OCI-LY3 (cell line): ENCODE data around the gene OSBPL7.

ENCODE experiments used
- EZH2phosphoT487 ChIP-seq: fragments of 200-600 bp; shearing (Covaris generic); IDR thresholded peaks from 2 replicates; pipeline ENCODE4 v1.6.1; 2018; ENCODE audit warnings: antibody characterized with exemption, mixed run types, low read depth
- TF ChIP-seq, protein P1 (sequence below): fragments of 200-600, 300-600 bp; sonication (generic); IDR thresholded peaks from 2 replicates; pipeline ENCODE4 v1.5.1; 2014; ENCODE audit warnings: antibody characterized with exemption, low read length, low read depth

DNA sequence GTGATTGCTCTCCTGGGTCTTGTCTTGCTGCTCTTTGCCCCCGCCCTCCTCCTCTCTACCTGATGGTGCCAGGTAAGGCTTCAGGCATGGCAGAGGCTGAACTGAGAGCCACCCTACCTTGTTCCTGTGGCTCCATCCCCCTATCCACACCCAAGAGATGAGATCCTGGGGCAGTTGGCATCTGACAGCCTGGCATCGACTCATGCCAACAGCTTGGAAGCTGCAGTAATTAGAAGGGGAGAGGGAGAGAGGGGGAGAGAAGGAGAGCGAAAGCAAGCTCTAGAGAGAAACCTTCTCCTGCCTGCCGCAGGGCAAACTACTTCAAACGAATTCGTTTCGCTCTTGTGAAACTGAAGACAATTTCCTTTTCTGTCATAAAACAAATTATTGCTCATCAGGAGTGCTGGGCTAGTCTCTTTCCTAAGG lies 43.2 kb upstream of the OSBPL7 start:
- TF ChIP-seq, protein P1, sequence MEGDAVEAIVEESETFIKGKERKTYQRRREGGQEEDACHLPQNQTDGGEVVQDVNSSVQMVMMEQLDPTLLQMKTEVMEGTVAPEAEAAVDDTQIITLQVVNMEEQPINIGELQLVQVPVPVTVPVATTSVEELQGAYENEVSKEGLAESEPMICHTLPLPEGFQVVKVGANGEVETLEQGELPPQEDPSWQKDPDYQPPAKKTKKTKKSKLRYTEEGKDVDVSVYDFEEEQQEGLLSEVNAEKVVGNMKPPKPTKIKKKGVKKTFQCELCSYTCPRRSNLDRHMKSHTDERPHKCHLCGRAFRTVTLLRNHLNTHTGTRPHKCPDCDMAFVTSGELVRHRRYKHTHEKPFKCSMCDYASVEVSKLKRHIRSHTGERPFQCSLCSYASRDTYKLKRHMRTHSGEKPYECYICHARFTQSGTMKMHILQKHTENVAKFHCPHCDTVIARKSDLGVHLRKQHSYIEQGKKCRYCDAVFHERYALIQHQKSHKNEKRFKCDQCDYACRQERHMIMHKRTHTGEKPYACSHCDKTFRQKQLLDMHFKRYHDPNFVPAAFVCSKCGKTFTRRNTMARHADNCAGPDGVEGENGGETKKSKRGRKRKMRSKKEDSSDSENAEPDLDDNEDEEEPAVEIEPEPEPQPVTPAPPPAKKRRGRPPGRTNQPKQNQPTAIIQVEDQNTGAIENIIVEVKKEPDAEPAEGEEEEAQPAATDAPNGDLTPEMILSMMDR: no peak
- no peak for TF ChIP-seq EZH2phosphoT487
